GM12878 (cell line): ENCODE measurements around the gene PGM2L1. TPM values are rescaled to one million over a fixed set of nuclear protein-coding genes. Genes with fewer than 3 reads are reported as not detected.
A peak's percentile ranks its signal among the peaks of the same experiment; 100 is the strongest.

Experiments
- ATAC-seq: fragments of 200-7000 bp; cut with Tn5 transposase; 3 replicates; pipeline ENCODE4 v1.9.1; 2020; ENCODE audit warnings: mild to moderate bottlenecking, moderate library complexity
- BruUV-seq: library from RNA; stranded (reverse); fragments of 400-500 nt; replicated peaks from 2 replicates; lab custom pipeline; 2021; lab: Mats Ljungman, UMichigan
- CTCF ChIA-PET: fragments of 300-600 bp; sonication (Branson Sonifier 250); formaldehyde crosslinking; extraction: SDS; loops from one replicate; lab custom pipeline; 2021; ENCODE audit warnings: inconsistent platforms; lab: Yijun Ruan, JAX
- POLR2A ChIA-PET: fragments of 350-600 bp; formaldehyde crosslinking; extraction: SDS; loops from one replicate; lab custom pipeline; 2021; ENCODE audit warnings: inconsistent platforms; lab: Charles Lee
- RAD21 ChIA-PET: fragments of 300-600 bp; sonication (Branson Sonifier 250); formaldehyde crosslinking; loops from one replicate; lab custom pipeline; 2023; ENCODE audit warnings: antibody characterized with exemption; ENCODE audit not compliant: unreplicated experiment; lab: Charles Lee
- SMC1A ChIA-PET: fragments of 300-600 bp; sonication (Branson Sonifier 250); formaldehyde crosslinking; loops from one replicate; lab custom pipeline; 2023; ENCODE audit not compliant: unreplicated experiment, uncharacterized antibody; lab: Charles Lee
- DNase-seq: peaks from one replicate; pipeline ENCODE4 v3.0.0-alpha.2; 2011; ENCODE audit warnings: low read depth, low spot score
- FAIRE-seq: peaks from 3 replicates; lab custom pipeline; 2011; peaks lifted over from hg19 to GRCh38; lab: Jason Lieb, UNC
- H2AFZ ChIP-seq: 2 replicates; pipeline ENCODE4 v1.6.0; 2011; ENCODE audit warnings: low read depth, low read length, control low read depth; ENCODE audit not compliant: control insufficient read depth
- H3K27ac ChIP-seq: 2 replicates; pipeline ENCODE4 v1.5.1; 2011; ENCODE audit warnings: control low read depth; ENCODE audit not compliant: control insufficient read depth, insufficient read depth
- H3K27me3 ChIP-seq, 2 experiments: replicated peaks in 1 of 2; 2 replicates each; pipeline versions ENCODE4 v1.6.0 to v1.6.1; 2011; ENCODE audit warnings: low read length in 1 of 2; ENCODE audit not compliant: control insufficient read depth in 2 of 2, insufficient read depth in 2 of 2
- H3K36me3 ChIP-seq, 2 experiments: 2 replicates each; pipeline ENCODE4 v1.5.1; 2011; ENCODE audit warnings: low read length in 1 of 2; ENCODE audit not compliant: control insufficient read depth in 2 of 2, insufficient read depth in 2 of 2
- H3K4me1 ChIP-seq: 2 replicates; pipeline ENCODE4 v1.6.1; 2011; ENCODE audit warnings: mild to moderate bottlenecking, low read length, moderate library complexity, mixed read lengths; ENCODE audit not compliant: control insufficient read depth, insufficient read depth
- H3K4me2 ChIP-seq: 2 replicates; pipeline ENCODE4 v1.6.0; 2011; ENCODE audit warnings: control low read depth; ENCODE audit not compliant: control insufficient read depth, insufficient read depth
- H3K4me3 ChIP-seq: fragments of 200-600 bp; sonication (generic); 2 replicates; pipeline ENCODE4 v1.5.1; 2016
- H3K79me2 ChIP-seq: 2 replicates; pipeline ENCODE4 v1.6.0; 2011; ENCODE audit warnings: low read length; ENCODE audit not compliant: control insufficient read depth, insufficient read depth
- H3K9ac ChIP-seq: 2 replicates; pipeline ENCODE4 v1.8.0; 2011; ENCODE audit warnings: low read length, control low read depth, mixed read lengths; ENCODE audit not compliant: control insufficient read depth, insufficient read depth
- H3K9me3 ChIP-seq: replicated peaks from 3 replicates; pipeline ENCODE4 v1.5.1; 2011; ENCODE audit warnings: mild to moderate bottlenecking, low read length; ENCODE audit not compliant: control insufficient read depth, insufficient read depth
- H4K20me1 ChIP-seq: 2 replicates; pipeline ENCODE4 v1.6.0; 2011; ENCODE audit not compliant: control insufficient read depth, insufficient read depth
- BACH1 ChIP-seq: fragments of 450-650 bp; IDR thresholded peaks from 2 replicates; pipeline ENCODE4 v1.6.1; 2017; ENCODE audit warnings: mild to moderate bottlenecking, borderline replicate concordance
- BCL11A ChIP-seq: IDR thresholded peaks from 2 replicates; pipeline ENCODE4 v1.6.1; 2011; ENCODE audit warnings: low read depth, low read length
- CTCF ChIP-seq, 3 experiments: IDR thresholded peaks in 2 of 3; conservative IDR thresholded peaks in 1 of 3; 2 replicates each; pipeline ENCODE4 v1.5.1; 2011; ENCODE audit warnings: low read depth in 3 of 3, low read length in 3 of 3, mild to moderate bottlenecking in 3 of 3, control low read depth in 2 of 3, moderate library complexity in 2 of 3, inconsistent platforms in 1 of 3, mixed read lengths in 1 of 3; ENCODE audit not compliant: control insufficient read depth in 2 of 3, insufficient read depth in 1 of 3; ENCODE audit errors: extremely low read depth in 1 of 3
- EZH2 ChIP-seq: IDR thresholded peaks from 2 replicates; pipeline ENCODE4 v1.6.1; 2012; ENCODE audit warnings: low read depth, mild to moderate bottlenecking, control low read depth, inconsistent platforms, low read length, borderline replicate concordance; ENCODE audit not compliant: control insufficient read depth
- HDGF ChIP-seq: fragments of 450-650 bp; IDR thresholded peaks from 2 replicates; pipeline ENCODE4 v1.6.1; 2016; ENCODE audit warnings: antibody characterized with exemption
- IKZF2 ChIP-seq, 2 experiments: fragments of 450-650 bp; IDR thresholded peaks; 2 replicates each; pipeline ENCODE4 v1.6.1; 2017; ENCODE audit warnings: mild to moderate bottlenecking in 2 of 2, moderate library complexity in 2 of 2
- KDM1A ChIP-seq: fragments of 200-600 bp; sonication (generic); IDR thresholded peaks from 2 replicates; pipeline ENCODE4 v1.6.1; 2016; ENCODE audit warnings: borderline replicate concordance
- PAX8 ChIP-seq: fragments of 450-650 bp; IDR thresholded peaks from 2 replicates; pipeline ENCODE4 v1.6.1; 2017; ENCODE audit warnings: mild to moderate bottlenecking, moderate library complexity
- POLR2A ChIP-seq: IDR thresholded peaks from 2 replicates; pipeline ENCODE4 v1.6.1; 2011; ENCODE audit warnings: low read depth, mild to moderate bottlenecking, low read length
- SMARCA5 ChIP-seq: fragments of 450-650 bp; IDR thresholded peaks from 2 replicates; pipeline ENCODE4 v1.6.1; 2017; ENCODE audit warnings: mild to moderate bottlenecking
- WGBS: methylation state at CpG from one replicate; pipeline ENCODE4 v1.1.6; 2016; ENCODE audit warnings: low lambda C conversion rate; ENCODE audit not compliant: insufficient replicate concordance, insufficient coverage; ENCODE audit errors: missing lambda C conversion rate; 5-methylcytosine and 5-hydroxymethylcytosine counted together
- in situ Hi-C: fragments of 300-500 bp; cut with MboI; formaldehyde crosslinking; loops from 9 replicates; pipeline ENCODE4 v1.14.3; 2018; ENCODE audit warnings: mixed read lengths
- intact Hi-C: fragments of 100-400 bp; cut with micrococcal nuclease; formaldehyde crosslinking; loops from one replicate; pipeline ENCODE4 v1.14.2; 2022; ENCODE audit not compliant: unreplicated experiment
- polyA plus RNA-seq, 11 experiments: library from polyadenylated mRNA; depleted of rRNA in 4 of 11; unstranded in 6 of 11; stranded (reverse) in 5 of 11; fragments of >200 nt; fragmentation: Nextera tagmentation in 4 of 11; fragmentation: Illumina TruSeq in 1 of 11; extraction: Ambion mirVana in 4 of 11; extraction: Trizol in 1 of 11; gene quantifications; 1 replicate in 1 of 11; 2 replicates in 10 of 11; pipeline versions ENCODE4 v1.2.1 to v1.2.3, GENCODE V29; 2011 to 2016; ENCODE audit warnings: inconsistent platforms in 2 of 11, missing spikeins in 2 of 11, low read depth in 1 of 11
- total RNA-seq, 4 experiments: library from RNA; depleted of rRNA in 3 of 4; stranded (reverse); fragments of >200 nt in 3 of 4; fragmentation: Illumina TruSeq in 1 of 4; extraction: Trizol in 1 of 4; gene quantifications; 2 replicates each; pipeline versions ENCODE4 v1.2.1 to v1.2.3, GENCODE V29; 2013 to 2021
- TF ChIP-seq, protein P1 (sequence below): fragments of 450-650 bp; IDR thresholded peaks from 2 replicates; pipeline ENCODE4 v1.6.1; 2016; ENCODE audit warnings: mild to moderate bottlenecking, moderate library complexity, borderline replicate concordance

Gene PGM2L1
- total and polyA plus RNA-seq, 10 of the 15 experiments (the other 5 are each of a cell fraction or from before 2014, with no cell fraction given) = 0.04 to 0.20 (median 0.13) TPM; not detected in 1

GRCh38 chr11:74333193-74333592 lies 65.0 kb downstream of the PGM2L1 start:
- ChIA-PET CTCF (interaction anchor here (0.7 to 1.6 kb wide), 2 partner anchors 8 to 12 kb away, joined by 3 to 6 read pairs; no protein-coding TSS in a partner anchor), SMC1A (no interaction called here), POLR2A (no interaction called here), RAD21 (no interaction called here)
- H3K9me3 ChIP-seq = no peaks in the 10 kb centered on the region
- no peak for TF ChIP-seq BACH1
- TF ChIP-seq, protein P1, sequence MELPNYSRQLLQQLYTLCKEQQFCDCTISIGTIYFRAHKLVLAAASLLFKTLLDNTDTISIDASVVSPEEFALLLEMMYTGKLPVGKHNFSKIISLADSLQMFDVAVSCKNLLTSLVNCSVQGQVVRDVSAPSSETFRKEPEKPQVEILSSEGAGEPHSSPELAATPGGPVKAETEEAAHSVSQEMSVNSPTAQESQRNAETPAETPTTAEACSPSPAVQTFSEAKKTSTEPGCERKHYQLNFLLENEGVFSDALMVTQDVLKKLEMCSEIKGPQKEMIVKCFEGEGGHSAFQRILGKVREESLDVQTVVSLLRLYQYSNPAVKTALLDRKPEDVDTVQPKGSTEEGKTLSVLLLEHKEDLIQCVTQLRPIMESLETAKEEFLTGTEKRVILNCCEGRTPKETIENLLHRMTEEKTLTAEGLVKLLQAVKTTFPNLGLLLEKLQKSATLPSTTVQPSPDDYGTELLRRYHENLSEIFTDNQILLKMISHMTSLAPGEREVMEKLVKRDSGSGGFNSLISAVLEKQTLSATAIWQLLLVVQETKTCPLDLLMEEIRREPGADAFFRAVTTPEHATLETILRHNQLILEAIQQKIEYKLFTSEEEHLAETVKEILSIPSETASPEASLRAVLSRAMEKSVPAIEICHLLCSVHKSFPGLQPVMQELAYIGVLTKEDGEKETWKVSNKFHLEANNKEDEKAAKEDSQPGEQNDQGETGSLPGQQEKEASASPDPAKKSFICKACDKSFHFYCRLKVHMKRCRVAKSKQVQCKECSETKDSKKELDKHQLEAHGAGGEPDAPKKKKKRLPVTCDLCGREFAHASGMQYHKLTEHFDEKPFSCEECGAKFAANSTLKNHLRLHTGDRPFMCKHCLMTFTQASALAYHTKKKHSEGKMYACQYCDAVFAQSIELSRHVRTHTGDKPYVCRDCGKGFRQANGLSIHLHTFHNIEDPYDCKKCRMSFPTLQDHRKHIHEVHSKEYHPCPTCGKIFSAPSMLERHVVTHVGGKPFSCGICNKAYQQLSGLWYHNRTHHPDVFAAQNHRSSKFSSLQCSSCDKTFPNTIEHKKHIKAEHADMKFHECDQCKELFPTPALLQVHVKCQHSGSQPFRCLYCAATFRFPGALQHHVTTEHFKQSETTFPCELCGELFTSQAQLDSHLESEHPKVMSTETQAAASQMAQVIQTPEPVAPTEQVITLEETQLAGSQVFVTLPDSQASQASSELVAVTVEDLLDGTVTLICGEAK = peak; percentile 53; the same call in 1 of the 2 replicates
- H3K79me2 ChIP-seq = no peaks in the 10 kb centered on the region
- ATAC-seq (no peak), FAIRE-seq (no peak), DNase-seq (no peak)
- no peaks in the 10 kb centered on the region for H3K4me1 ChIP-seq
- no peak overlapping the region for H3K4me3 ChIP-seq
- H4K20me1 ChIP-seq = no peaks in the 10 kb centered on the region
- intact Hi-C loops = no loop called here
- no peak overlapping the region for H3K4me2 ChIP-seq
- H3K27me3 ChIP-seq = no peaks in the 10 kb centered on the region; a peak in 1 of 4 replicates
- in situ Hi-C loops = no loop called here
- BruUV-seq = no TSS peak
- H3K9ac ChIP-seq = no peak overlapping the region
- H3K36me3 ChIP-seq = no peaks in the 10 kb centered on the region
- WGBS = 58% methylated on average over 1 of the region's 1 CpG
- no peak overlapping the region for H2AFZ ChIP-seq
- no peak overlapping the region for H3K27ac ChIP-seq

DNA sequence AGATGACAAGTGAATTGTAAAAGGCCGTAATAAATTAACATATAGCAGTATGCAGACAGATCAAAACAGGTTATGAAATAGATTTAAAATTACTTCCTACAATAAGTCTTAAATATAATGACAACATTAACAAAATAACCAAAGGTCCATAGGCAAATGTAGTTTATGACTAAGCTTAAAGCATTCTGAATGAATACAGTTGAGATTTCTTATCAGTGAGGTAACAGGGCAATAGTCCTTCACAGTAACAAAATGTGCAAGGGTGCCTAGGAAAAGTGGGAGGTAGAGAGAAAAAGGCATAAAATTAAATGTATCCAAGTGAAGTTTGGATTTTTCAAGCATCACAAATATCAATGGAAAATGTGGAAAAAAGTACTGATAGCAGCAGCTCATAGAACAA lies 65.9 kb downstream of the PGM2L1 start:
- RAD21 ChIA-PET = no interaction called here
- H3K9ac ChIP-seq = no peak overlapping the region
- CTCF ChIA-PET = interaction anchor here (0.6 kb wide), 1 partner anchor 28 kb away, joined by 3 read pairs; no protein-coding TSS in a partner anchor
- H2AFZ ChIP-seq = no peak overlapping the region
- SMC1A ChIA-PET = no interaction called here
- no peaks in the 10 kb centered on the region for H4K20me1 ChIP-seq
- no peaks in the 10 kb centered on the region for H3K79me2 ChIP-seq
- intact Hi-C loops = no loop called here
- H3K4me3 ChIP-seq = no peak overlapping the region
- no peaks in the 10 kb centered on the region for H3K36me3 ChIP-seq
- no peaks in the 10 kb centered on the region for H3K9me3 ChIP-seq
- 82% methylated on average over 1 of the region's 1 CpG for WGBS
- DNase-seq (no peak), ATAC-seq (no peak), FAIRE-seq (no peak)
- H3K27ac ChIP-seq = no peak overlapping the region
- no peak overlapping the region for H3K4me2 ChIP-seq
- POLR2A ChIA-PET = no interaction called here
- no TSS peak for BruUV-seq
- H3K4me1 ChIP-seq = no peaks in the 10 kb centered on the region
- in situ Hi-C loops = no loop called here
- H3K27me3 ChIP-seq = no peaks in the 10 kb centered on the region; a peak in 1 of 4 replicates
- TF ChIP-seq PAX8 (no peak), SMARCA5 (no peak), KDM1A (no peak), BACH1 (no peak), CTCF (IDR thresholded peaks at IDR 0.05 in 2 of 3, conservative IDR thresholded peaks at IDR 0.05 in 1 of 3; ENCODE audit: control insufficient read depth in 2 of 3, extremely low read depth in 1 of 3, insufficient read depth in 1 of 3, low read depth in 3 of 3, low read length in 3 of 3) (no peak), BCL11A (no peak), EZH2 (no peak), POLR2A (no peak), IKZF2 (IDR thresholded peaks at IDR 0.05) (no peak), HDGF (no peak)
